SKM-1 (cell line): ENCODE results near the gene IFNA8.
A peak's percentile ranks its signal among the peaks of the same experiment; 100 is the strongest.
"Not testable (repeated sequence)": the region's sequence is repeated elsewhere in the genome, so short reads cannot be mapped to it uniquely, and the experiment has no call there.

Experiments
- DNase-seq: peaks from one replicate; lab custom pipeline; 2025; ENCODE audit not compliant: unreplicated experiment; lab: John Stamatoyannopoulos, UW

IFNA8 gene

DNA sequence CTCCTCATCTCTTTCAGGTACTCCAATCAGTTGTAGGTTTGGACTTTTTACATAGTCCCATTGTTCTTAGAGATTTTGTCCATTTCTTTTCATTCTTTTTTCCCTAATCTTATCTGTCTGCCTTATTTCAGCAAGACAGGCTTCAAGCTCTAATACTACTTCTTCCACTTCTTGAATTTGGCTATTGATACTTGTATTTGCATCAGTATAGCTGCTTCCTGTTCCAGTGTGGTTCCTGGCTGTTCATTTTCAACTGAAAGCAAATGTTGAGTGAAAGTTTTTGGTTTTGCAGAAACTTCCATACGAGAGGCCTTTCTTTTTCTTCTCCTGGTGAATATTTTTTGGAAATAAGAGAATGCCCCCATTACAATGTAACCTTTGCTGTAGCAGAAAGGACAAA, 19.3 kb downstream of the IFNA8 start:
- DNase-seq = no peak

DNA sequence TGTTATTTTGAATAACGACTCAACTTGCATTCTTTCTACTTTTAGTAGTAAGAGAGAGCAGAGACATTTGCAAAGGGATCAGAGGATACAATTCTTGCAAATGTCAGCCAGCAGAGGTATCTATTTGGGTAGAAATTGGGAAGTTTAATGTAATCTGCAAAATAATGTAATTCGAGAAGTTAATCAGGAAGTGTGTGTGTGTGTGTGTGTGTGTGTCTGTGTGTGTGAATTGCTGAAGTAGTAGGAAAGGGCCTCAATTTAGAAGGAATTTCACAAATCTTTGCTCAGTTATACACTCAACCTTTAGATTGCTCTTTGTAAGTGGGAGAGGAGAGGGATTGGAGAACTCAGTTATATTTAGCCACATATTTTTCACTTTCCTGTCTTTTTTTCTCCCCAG, 20.3 kb downstream of the IFNA8 start:
- no peak for DNase-seq

DNA sequence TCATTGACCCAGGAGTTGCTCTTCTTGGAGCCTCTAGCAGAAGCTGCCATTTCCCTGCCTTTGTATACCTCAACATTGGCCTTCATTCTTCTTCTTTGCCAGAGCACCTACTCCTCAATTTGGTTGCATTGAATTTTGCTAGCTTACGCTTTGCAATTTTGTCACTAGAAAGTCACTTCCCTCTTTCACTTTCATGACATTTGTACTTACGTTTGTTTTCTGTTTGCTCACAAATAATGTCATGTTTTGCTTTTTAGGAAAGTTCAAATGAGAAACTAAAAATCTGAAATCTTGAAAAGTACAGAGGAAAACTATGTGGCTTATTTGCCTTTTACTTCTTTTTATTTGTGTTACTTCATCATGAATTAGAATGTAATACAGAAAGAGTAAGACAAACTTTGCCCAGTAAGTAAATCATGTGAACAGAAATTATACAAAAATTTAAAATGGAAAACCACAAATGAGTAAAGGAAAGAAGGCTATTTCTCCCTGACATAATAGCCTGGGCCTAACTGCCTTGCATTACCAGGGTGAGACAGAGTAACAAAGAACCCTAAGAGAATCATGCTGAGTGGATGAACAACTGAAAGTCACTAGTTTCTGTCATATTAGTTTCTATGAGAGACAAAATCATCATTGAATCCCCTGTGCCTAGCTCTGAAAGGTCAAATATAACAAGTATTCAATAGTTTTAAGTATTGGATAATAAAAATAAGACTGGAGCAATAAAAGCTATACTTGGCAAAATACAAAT, 23.9 kb downstream of the IFNA8 start:
- no peak for DNase-seq

DNA sequence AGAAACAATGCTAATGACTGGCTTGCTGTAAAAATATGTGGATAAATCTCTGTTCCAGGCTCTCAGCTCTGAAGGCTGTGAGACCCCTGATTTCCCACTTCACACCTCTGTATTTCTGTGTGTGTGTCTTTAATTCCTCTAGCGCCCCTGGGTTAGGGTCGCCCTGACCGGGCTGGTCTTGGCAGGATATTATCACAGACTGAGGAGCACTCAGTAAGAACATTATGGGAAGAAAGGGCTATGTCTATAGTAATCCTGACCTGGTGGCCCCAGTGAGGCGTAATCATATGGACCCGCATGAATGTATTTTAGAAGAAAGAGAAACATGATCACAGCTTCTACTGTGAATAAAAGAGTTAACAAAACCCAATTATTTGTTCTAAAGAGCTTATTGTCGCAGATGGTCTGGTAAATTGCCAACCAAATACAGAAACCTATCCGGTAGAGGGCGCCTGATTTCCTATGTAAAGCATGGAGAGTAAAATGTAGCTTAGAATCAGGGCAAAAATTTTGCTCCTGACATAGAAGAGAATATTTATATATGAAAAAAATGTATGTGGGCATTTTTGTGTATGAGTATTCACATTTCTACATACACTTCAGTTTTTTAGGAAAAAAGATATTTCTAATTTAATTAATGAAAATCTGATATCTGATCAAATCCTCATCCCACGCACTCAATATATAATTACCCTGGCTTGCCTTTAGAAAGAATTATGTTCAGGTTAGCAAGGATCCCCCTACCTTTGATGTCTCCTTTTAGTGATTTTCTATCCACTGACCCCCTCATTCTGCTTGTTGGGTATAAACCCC, 25.5 kb downstream of the IFNA8 start:
- peak; percentile 9 for DNase-seq

DNA sequence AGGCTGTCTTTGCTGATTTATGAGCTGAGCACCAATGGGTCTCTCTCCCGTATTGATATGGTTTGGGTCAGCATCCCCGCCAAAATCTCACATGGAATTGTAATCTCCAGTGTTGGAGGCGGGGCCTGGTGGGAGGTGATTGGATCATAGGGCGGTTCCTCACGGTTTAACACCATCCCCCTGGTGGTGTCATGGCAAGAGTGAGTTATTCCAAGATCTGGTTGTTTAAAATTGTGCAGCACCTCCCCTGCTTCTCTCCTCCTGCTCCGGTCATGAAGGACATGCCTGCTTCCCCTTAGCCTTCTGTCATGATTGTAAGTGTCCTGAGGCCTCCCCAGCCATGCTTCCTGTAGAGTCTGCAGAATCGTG, 26.1 kb downstream of the IFNA8 start:
- DNase-seq = not testable (repeated sequence)

DNA sequence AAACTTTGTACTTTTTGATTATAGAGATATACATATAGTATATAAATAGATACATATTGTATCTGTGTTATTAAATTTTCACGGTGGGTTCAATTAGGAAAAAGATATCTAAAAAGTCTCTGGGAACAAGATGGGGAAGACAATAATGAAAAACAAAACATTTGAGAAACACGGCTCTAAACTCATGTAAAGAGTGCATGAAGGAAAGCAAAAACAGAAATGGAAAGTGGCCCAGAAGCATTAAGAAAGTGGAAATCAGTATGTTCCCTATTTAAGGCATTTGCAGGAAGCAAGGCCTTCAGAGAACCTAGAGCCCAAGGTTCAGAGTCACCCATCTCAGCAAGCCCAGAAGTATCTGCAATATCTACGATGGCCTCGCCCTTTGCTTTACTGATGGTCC, 31.2 kb downstream of the IFNA8 start, which contains the start of gene IFNA1:
IFNA1 (plus strand) TSS at position 301 of the 400 bp plus-strand sequence; CDS start at position 370, 69 bp downstream.
- DNase-seq = no peak

DNA sequence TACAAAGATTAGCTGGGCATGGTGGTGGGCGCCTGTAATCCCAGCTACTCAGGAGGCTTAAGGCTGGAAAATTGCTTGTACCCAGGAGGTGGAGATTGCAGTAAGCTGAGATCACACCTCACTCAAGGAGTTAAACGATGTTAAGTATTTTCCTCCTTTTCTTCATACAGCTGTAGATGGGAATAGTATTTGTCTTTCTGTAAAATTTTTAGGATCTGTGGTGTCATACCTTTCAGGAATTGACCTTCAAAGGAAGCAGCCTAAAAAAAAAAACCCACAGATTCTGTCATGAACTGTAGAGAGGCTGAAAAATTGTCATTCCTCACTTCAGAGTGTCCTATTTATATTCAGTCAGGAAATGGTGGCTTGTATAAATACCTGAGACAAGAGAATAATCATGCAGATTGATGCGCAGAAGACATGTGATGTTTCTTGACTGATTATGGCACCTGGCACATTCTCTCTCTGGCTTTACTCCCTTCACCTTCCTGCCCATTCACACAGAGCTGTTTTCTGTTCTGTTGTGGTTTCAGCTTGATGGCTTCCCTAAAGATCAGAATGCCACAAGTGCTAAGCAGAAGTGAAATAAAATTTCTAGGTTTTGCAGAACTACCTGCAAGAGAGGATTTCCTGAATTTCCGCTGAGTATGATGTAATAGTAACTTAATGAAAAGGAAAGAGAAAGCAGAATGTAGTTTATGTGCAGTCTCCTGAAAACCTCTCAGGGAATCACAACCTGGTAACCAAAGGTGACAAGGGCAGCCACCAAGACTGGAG, 35.1 kb downstream of the IFNA8 start:
- peak; percentile 92 for DNase-seq

DNA sequence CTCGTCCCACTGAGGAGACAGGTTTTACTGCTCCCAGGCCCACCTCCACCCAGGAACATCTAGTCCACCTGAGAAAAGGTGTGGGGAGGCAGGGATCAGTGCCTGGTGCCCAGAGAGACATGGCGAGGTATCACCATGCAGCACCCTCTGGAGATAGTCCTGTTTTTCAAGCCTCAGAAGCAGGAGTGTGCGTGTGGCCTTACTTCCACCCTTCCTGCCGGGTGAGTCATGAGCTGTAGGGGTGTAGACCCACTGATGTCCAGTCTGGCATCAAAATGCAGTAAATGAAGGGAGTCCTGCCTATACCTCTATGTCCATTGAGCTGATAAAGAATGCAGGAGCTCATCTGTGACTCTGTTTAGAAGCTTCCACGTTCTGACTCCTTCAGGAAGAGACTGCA, 40.4 kb downstream of the IFNA8 start:
- DNase-seq = not testable (repeated sequence)

DNA sequence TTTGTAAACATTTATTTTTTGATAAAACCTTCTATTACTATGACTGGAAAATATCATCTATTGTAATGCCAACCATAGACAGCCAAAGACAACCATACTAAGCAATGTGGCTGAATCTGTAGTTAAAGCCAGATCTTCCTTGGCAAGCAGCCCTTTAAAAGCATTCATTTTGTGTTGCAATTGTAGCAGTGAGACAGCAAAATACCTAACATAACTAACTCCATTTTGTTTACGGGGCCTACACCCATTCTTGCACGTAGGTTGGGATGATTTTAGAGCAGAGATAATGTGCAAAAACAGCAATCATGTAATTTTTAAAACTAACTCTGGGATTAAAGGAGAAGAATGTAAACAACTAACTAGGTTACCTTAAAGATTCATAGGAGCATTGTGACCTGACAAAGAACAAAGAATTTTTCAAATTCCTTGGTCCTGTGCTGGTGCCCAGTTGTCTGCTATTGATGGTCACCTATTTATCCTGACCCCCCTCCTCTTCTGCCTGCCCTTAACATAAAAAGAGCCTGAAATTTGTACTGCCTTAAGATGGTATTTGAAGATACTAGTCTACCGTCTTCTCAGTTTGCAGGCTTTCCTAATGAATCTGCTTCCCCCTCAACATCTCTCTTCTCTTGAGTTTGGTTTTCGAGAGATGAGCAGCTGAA, 41.9 kb downstream of the IFNA8 start:
- no peak for DNase-seq

DNA sequence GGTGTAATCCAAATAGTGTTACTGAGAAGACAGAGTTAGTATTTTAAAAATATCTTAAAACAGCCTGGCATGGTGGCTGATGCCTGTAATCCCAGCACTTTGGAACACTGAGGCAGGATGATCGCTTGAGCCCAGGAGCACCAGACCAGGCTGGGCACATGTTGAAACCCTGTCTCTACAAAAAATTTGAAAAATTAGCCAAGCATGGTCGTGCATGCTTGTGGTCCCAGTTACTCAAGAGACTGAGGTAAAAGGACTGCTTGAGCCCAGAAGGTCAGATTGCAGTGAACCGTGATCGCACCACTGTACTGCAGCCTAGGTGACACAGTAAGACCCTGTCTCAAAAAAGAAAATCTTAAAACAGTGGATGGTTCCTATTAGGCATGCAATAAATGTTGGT, 43.8 kb downstream of the IFNA8 start:
- no peak for DNase-seq

DNA sequence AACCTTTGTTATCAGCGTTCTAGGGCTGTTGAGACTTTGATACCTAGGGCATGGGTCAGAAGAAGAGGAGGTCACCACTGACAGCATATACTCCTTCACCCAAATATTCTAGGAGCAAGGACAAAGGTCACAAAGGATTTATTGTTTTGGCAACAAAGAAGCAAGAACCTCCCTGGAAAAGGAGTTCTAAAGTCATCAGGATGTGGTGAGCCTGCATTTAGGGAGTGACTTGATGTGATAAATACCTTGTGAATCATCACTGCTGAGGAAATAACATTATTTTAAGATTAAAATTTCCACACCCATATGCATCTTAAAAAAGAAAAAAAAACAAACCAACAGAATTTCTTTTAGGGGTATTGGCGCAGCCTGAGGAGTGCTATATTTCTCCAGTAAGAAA, 45.2 kb downstream of the IFNA8 start:
- no peak for DNase-seq

DNA sequence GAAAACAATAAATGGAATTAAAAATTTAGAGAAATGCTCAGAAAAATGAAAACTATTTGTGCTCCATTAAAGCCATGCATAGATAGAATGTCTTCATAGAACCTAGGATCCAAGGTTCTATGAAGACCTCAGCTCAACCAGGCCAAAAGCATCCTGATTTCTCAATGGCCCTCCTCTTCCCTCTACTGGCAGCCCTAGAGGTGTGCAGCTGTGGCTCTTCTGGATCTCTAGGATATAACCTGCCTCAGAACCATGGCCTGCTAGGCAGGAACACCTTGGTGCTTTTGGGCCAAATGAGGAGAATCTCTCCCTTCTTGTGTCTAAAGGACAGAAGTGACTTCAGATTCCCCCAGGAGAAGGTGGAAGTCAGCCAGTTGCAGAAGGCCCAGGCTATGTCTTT, 46.4 kb downstream of the IFNA8 start:
- peak; percentile 60 for DNase-seq
